CD4-positive, alpha-beta T cell treated with Interleukin-15 for 1 hour (primary cell): ENCODE data around the gene RESF1.

Experiments used
- DNase-seq: peaks from one replicate; pipeline ENCODE4 v3.0.0-alpha.2; 2020

Gene RESF1

DNA sequence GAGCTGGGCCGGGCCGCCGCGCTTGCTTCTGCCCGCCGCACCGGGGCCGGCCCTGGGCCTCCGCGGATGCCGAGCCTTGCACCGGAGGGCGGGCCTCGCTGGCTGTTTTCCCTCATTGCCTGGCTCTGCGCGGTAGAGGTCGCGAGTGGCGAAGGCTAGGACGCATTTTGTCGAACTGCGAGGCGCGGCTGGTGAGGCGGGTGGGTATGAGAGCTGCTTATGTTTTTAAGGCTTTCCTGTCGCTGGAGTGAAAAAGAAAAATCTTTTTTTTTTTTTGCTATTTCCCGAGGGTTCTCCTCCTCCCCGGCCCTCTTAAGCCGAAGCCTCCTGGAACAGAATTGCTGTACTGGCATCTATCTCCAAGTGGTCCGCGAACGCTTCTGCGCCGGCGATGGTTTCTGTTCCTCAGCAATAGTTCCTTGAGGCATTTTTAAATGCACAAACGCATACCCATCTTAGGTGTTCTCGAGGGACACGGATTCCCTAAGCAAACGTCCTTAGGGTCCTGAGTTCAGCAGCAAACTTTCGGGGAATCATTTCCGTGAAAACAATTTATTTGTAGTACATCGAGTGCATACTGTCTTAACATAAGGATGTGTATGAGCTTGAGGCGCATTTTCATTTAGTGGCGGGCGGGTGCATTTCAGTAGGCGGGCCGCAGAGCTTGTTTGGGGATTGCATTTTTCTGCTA, 631 bp downstream of the RESF1 start:
- peak; percentile 69 for DNase-seq

DNA sequence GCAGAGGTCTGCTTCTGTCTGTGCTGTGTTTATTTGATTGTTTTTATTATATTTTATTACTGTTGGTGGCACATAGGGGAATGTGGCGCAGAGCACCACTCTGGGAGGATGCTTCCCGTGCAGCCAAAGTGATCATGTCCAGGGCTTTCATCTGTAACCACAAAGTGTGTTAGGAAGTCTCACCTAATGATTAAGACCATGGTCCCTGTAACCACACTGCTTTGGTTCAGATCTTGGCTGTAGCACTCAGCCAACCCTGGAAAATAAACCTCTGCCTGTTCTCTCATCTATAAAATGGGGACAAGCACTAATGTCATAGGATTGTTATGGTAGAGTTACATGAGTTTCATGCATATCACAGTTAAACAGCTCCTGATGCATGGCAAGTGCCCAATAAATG, 1.9 kb downstream of the RESF1 start:
- no peak for DNase-seq

DNA sequence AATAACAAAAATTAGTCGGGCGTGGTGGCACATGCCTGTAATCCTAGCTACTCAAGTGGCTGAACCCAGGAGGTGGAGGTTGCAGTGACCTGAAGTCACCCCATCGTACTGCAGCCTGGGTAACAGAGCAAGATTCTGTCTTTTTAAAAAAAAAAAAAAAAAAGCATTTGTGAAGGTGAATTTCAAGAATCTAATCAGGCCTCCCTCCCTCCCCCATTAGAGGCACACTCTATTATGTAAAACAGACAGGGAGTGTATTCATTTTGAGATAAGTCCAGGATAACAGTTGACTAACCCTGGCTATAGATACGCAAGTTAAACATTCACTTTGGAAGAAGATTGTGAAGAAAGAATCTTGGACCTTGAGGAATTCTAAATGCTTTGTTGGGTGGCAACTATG, 2.9 kb downstream of the RESF1 start:
- no peak for DNase-seq

DNA sequence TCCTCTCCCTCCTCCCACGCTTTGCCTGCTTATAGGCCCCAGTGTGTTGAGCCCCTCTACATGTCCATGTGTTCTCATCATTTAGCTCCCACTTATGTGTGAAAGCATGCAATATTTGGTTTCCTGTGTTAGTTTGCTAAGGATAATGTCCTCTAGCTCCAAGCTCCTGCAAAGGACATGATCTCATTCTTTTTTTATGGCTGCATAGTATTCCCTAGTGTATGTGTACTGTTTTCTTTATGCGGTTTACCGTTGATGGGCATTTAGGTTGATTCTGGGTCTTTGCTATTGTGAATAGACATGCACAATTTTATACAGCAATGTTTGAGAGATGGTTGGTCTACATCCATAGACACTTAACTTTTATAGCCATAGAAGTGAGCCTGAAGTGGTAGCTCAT, 5.1 kb downstream of the RESF1 start:
- DNase-seq = no peak

DNA sequence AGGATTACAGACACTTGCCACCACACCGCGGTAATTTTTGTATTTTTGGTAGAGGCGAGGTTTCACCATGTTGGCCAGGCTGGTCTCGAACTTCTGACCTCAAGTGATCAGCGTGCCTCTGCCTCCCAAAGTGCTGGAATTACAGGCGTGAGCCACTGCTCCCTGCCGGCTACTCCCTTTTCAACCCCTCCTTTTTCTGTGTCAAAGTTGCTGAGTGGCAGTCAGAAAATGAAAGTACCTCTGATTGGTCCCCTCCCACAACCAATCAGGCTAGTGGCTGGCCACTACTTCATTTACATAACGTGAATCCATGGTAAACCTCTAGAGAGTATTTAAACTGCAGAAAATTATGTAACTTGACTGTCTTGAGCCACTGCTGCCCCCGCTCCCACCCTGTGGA, 5.9 kb downstream of the RESF1 start:
- DNase-seq = peak; percentile 37

DNA sequence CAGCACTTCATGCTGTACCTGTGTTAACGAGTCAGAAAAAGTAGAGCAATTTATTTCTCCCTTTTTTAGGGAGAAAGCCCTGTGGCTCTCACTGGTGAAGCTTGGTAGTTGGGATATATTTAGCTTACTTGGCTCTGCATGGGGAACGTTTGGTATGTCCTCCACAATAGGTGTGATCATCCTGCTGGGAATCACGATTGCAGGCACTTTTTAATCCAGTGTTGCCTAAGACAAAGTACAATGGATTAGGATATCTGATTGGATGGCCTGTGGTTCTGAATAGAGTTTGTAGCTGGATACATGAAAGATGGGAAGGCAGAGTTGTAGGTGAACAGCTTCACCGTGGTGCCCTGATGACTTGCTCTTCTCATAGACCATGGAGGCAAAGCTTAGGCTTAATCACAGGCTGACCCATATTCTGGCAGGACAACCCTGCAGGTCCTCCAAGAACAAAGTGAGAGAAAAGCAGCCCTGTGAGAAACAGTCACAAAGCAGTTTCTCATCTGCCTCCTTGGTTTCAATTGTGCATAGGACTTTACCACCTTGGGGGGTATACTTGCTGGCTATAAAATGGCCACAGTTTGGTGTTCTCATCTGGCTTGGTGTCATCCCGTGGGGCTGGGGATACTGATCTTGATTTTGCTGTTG, 7.5 kb downstream of the RESF1 start:
- no peak for DNase-seq

DNA sequence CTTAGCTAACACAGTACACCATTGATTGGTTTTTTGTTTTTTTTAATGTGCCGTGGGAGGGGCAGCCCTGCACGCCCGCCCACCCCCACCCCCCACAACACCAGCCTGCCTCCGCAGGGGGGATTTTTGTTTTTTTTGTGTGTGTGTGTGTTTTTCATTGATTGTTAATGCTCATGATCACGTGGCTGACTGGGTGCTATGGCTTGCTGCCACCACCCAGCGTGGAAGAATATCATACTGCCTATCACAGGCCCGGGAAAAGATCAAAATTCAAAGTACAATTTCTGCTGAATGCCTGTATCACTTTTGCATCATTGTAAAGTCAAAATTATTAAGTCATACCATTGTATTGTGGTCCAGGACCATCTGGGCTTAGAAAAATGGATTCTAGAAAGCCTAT, 8.3 kb downstream of the RESF1 start:
- no peak for DNase-seq

DNA sequence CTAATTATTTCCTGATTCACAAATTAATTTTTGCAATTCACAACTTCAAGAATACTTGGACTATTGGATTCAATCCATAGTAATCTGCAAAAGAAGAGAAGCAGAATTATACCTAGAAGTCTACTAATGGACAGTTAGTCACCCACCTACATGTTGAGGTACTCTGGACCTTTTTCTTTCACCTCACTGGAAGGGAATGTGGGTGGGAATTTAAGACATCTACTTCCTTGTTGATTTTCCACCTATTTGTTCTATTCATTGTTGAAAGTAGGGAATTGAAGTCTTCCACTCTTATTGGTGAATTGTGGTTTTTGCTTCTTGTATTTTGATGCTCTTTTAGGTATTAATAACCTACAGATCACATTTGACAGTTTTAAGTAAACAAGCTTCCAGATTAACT, 11.0 kb downstream of the RESF1 start:
- no peak for DNase-seq

DNA sequence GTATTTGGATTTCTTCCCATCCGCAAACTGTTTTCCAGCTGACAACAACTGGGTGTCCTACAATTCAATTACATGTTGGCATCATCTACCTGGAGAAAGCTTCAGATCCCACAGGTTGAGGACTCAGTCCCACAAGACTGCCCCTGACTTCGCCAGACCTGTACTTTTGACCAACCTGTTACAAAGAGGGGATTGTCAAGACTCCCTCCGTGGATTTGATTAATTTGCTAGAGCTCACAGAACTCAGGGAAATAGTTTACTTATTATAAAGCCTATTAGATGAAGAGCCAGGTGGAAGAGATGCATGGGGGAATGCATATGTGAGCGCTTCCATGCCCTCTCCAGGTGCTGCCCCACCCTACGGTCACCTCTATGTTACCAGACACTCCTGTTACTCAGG, 14.6 kb downstream of the RESF1 start:
- DNase-seq = no peak

DNA sequence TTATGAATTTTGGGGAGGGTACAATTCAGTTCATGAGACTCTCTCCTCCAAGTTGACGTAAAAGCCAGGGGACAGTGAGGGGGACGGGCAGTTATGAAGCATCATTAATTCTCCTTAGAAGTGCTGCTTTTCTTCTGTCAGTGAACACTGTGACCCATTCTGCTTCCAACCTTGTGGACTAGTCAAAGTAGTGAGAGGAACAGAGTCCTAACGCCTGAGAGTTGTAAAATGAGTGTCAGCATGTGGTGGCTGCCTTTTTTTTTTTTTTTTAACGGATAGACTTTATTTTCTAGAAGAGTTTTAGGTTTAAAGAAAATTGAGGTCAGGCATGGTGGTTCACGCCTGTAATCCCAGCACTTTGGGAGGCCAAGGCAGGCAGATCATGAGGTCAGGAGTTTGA, 15.5 kb downstream of the RESF1 start:
- no peak for DNase-seq

DNA sequence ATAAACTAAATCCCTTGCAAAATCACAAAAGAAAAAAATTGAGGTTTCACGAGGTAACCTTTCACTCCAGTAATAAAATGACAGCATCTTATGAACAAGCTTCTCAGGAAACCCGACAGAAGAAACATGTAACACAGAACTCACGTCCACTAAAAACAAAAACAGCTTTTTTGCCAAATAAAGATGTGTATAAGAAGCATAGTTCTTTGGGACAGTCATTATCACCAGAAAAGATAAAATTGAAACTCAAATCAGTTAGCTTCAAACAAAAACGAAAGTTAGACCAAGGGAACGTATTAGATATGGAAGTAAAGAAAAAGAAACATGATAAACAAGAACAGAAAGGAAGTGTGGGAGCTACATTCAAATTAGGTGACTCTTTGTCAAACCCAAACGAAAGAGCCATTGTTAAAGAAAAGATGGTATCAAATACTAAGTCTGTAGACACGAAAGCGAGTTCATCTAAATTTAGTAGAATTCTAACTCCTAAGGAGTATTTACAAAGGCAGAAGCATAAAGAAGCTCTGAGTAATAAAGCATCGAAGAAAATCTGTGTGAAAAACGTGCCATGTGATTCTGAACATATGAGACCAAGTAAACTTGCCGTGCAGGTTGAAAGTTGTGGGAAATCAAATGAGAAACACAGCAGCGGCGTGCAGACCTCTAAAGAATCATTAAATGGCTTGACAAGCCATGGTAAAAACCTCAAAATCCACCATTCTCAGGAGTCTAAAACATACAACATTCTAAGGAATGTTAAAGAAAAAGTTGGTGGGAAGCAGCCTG, 25.8 kb downstream of the RESF1 start:
- DNase-seq = no peak

DNA sequence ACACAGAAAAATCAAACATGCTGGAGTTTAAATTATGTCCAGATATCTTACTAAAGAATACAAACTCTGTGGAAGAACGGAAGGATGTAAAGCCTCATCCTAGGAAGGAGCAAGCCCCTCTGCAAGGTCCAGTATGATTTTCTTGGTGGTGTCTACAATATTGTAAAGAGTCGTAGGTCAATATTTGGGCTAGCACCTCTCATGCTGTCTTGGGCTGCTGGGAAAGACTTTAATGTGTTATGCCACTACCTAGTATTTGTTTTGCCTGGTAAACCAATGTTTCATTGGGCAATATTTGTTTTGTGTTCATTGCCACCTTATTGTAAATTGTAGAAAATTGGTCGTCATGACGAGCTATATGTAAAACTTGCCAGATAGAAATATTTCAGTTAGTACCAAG, 26.6 kb downstream of the RESF1 start:
- no peak for DNase-seq

DNA sequence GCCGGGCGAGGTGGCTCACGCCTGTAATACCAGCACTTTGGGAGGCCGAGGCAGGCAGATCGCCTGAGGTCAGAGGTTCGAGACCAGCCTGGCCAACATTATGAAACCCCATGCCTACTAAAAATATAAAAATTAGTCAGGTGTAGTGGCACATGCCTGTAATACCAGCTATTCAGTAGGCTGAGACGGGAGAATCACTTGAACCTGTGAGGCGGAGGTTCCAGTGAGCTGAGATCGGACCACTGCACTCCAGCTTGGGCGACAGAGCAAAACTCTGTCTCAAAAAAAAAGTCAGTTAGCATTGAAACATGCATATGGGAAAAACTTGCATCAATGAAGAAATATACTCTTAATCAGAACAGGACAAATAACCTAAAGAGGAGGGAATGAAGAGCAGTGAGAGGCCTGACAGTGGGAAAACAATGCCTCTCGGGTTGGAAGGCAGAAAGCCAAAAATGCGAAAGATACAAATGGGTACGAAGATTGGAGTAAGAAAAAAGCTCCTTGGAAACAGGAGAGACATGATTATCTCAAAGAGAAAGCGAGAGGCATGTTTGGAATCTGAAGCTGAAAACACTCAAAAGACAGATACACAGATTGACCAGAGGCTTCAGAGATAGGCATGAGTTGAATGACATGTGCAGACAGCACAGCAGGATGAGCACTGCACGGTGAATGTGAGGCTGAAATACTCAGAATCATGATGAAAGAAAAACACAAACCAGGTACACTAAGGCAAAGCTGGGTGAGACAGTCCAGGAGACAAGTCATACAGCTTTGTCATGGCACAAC, 30.6 kb downstream of the RESF1 start:
- no peak for DNase-seq

DNA sequence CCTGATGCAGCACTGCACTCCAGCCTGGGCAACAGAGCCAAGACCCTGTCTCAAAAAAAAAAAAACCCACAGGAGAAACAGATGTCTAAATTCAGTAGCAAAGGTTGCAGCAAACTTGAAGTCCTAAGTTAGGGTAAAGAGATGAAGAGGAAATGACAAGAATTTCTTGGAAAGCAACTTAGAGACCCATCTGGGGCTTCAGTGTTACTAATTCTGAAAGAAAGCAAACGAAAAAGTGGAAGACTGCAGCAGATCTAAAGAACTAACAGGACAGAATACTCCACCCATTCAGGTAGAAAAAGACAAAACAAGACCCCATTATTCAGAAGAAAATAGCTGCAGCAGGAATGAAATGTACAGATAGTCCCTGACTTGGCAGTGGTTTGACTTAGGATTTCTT, 31.9 kb downstream of the RESF1 start:
- no peak for DNase-seq

DNA sequence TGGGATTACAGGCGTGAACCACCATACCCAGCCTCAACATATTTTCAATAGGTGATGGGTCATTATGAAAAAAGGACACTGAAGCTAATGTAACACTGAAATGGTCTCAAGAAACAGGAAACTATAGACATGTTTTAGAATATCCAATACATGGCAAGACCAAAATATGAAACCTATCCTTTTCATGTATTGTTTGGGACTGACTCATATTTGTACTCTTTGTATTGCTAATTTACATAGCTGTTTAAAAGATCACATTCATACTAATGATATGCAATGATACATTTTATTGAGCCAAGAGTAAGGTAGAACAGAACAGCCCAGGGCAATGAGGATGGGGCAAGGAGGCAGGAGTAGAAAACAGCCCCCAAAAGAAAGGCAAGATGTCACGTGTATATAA, 32.6 kb downstream of the RESF1 start:
- no peak for DNase-seq

DNA sequence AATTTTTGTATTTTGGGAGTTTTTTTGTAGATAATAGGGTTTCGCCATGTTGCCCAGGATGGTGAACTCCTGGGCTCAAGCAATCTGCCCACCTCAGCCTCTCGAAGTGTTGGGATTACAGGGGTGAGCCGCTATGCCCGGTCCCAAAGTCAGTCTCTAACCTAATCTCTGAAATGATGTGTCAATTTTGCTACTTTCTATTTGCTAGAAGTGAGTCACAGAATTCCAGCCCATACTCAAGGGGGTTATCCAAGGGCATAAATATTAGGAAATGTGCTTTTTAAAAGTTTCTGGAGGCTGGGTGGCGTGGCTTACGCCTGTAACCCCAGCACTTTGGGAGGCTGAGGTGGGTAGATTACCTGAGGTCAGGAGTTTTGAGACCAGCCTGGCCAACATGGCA, 40.5 kb downstream of the RESF1 start:
- DNase-seq = no peak

DNA sequence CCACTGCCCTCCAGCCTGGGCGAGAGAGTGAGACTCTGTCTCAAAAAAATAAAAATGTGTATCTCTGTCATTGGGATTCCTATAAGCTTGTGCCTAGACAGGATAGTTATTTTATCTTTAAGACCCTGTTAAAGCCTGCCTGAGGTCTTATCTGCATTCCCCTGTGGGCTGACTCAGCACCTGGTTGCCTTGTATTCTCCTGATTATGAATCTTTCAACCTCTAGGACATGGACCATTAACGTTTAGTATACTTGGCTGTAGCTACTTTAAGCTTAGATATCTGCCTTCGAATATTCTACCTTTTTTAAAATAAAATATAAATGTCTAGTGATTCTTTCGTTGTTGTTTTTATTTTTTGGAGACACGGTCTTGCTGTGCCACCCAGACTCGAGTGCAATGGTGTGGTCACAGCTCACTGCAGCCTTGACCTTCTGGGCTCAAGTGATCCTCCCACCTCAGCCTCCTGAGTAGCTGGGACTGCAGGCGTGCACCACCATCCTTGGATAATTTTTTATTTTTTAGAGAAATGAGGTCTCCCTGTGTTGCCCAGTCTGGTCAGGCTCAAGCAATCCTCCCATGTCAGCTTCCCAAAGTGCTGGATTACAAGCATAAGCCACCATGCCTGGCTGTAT, 41.3 kb downstream of the RESF1 start:
- no peak for DNase-seq

DNA sequence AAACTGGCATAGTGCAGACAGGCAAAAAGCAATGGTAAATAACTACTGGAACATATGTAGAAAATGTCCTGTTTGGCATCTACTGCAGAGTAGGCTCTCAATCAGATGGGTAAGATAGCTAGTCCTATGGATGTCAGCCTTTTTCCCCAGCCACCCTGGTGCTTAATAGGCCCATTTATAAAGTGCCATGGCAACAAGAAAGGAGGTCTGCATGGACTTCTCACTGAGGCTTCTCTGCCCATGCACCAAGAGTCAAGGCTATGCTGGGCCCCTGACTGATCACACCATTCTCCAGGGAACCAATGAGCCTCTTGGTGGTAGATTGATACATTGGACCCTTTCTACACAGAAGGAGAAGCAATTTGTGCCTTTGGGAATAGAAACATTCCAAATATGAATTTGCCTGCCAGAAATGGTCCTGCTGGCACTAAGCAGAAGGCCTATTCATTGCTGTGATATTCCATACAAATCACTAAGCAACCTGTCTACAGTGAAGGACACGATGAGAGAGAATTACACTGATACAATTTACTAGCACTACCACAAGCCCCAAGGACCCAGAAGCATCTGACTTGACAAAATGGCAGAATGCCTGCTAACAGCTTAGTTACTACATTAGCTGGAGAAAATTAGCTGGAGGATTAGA, 43.8 kb downstream of the RESF1 start:
- no peak for DNase-seq

DNA sequence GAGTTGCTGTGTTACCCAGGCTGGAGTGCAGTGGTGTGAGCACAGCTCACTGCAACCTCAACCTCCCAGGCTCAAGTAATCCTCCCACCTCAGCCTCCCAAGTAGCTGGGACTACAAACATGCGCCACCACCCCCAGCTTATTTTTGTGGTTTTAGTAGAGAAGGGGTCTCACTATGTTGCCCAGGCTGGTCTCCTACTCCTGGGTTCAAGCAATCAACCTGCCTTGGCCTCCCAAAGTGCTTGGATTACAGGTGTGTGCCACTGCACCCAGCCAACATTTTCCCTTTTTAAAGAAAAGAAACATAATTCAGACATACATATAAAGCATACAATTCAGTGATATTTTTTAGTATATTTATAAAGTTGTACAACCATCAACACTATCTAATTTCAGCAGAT, 44.4 kb downstream of the RESF1 start:
- DNase-seq = no peak

DNA sequence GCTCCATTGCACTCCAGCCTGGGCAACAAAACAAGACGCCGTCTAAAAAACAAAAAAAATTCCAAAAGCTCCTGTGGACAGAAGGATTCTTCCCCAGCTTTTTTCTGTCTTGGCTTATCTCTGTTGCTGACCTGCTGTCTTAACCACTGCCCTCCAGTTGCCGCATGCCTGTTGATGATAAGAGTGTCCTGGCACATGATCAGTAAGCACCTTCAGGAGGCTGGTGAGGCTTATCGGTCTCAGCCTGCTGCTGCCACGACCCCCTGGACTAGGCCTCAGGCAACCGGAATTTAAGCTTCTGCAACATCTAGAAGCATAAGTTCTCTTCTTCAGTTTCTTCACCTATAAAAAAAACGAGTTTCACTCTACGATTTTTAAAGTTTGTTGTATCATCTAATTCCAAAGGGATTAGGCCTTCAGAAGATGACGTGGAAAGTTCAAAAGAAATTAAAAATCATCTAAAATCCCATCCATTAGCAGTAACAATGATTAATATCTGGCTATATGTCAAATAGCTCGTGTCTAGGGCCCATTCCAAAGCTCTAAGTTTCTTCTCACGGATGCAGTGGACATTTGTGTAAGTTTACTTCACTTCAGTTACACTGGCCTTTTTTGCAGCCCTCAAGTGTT, 46.4 kb downstream of the RESF1 start:
- DNase-seq = no peak
